Upper lobe of left lung (tissue), 4 donors: Measurements from ENCODE around the gene PDS5B.

ENCODE experiments used
- CTCF ChIP-seq, 6 experiments: fragments of 450-650 bp in 4 of 6; fragments of 200-600 bp in 2 of 6; sonication (generic) in 2 of 6; IDR thresholded peaks; one replicate each; pipeline ENCODE4 v1.5.1; 2016 to 2019; ENCODE audit warnings: antibody characterized with exemption in 6 of 6
- EP300 ChIP-seq, 4 donors: sonication (generic); formaldehyde crosslinking; IDR thresholded peaks; one replicate each; pipeline ENCODE4 v1.5.1; 2017; ENCODE audit warnings: antibody characterized with exemption in 4 of 4, control low read depth in 2 of 4
- POLR2A ChIP-seq, 4 donors: fragments of 450-650 bp; IDR thresholded peaks; one replicate each; pipeline ENCODE4 v1.5.1; 2016 to 2017; ENCODE audit warnings: antibody characterized with exemption in 4 of 4, mild to moderate bottlenecking in 2 of 4
- POLR2AphosphoS5 ChIP-seq, 2 donors: sonication (generic); formaldehyde crosslinking; IDR thresholded peaks; one replicate each; pipeline ENCODE4 v1.5.1; 2017; ENCODE audit warnings: antibody characterized with exemption in 2 of 2

- no peak for TF ChIP-seq CTCF (IDR thresholded peaks at IDR 0.05)
- no peak for TF ChIP-seq EP300 (IDR thresholded peaks at IDR 0.05)
- no peak for TF ChIP-seq POLR2A (IDR thresholded peaks at IDR 0.05)
- no peak for TF ChIP-seq POLR2AphosphoS5 (IDR thresholded peaks at IDR 0.05)
Observed at GRCh38 chr13:32713397-32713796, 127.1 kb downstream of the PDS5B start.
